GM12873 (cell line): ENCODE results near the gene SLC25A36.

Experiments
- TF ChIP-seq, protein P1 (sequence below): IDR thresholded peaks from 2 replicates; pipeline ENCODE4 v1.5.1; 2012; ENCODE audit warnings: low read depth, mild to moderate bottlenecking, moderate library complexity, low read length, control low read depth; ENCODE audit not compliant: insufficient read depth; ENCODE audit errors: missing control alignments

SLC25A36 gene

DNA sequence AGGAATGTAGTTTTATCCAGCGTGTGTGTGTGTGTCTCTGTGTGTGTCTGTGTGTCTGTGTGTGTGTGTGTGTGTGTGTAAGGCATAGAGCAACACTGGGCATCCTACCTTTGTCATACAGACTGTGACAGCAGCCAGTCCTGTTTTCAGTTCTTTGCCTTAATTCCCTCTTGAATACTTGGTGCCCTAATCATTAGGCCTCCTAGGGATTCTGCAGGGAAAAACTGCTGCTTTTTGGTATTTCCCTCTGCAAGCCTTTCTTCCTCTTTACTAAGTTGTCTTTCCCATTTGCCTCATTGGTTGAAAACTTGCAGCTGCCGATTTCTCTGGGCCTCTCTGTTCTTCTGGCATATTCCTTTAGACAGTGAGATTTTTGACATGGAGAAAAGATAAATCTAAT lies 9.2 kb downstream of the SLC25A36 start:
- TF ChIP-seq, protein P1, sequence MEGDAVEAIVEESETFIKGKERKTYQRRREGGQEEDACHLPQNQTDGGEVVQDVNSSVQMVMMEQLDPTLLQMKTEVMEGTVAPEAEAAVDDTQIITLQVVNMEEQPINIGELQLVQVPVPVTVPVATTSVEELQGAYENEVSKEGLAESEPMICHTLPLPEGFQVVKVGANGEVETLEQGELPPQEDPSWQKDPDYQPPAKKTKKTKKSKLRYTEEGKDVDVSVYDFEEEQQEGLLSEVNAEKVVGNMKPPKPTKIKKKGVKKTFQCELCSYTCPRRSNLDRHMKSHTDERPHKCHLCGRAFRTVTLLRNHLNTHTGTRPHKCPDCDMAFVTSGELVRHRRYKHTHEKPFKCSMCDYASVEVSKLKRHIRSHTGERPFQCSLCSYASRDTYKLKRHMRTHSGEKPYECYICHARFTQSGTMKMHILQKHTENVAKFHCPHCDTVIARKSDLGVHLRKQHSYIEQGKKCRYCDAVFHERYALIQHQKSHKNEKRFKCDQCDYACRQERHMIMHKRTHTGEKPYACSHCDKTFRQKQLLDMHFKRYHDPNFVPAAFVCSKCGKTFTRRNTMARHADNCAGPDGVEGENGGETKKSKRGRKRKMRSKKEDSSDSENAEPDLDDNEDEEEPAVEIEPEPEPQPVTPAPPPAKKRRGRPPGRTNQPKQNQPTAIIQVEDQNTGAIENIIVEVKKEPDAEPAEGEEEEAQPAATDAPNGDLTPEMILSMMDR: no peak

GRCh38 chr3:140953028-140953960 lies 11.7 kb downstream of the SLC25A36 start:
- TF ChIP-seq, protein P1: no peak

DNA sequence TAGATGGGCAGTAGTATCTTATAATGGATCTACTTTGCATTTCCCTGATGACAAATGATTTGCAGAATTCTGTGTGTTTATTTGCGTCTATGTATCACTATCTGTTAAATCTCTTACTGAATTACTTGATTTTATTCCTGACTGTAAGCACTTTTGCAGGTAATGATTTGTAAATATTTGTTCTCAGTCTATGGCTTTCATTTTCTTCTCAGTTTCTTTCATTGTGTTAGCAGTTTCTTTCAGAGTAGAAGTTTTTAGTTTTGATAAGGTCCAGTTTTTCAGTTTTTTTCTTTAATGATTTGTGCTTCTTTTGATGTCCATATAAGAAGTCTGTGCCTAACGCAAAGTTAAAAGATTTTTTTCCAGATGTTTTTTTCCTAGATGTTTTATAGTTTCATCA lies 12.9 kb downstream of the SLC25A36 start:
- TF ChIP-seq, protein P1: no peak

DNA sequence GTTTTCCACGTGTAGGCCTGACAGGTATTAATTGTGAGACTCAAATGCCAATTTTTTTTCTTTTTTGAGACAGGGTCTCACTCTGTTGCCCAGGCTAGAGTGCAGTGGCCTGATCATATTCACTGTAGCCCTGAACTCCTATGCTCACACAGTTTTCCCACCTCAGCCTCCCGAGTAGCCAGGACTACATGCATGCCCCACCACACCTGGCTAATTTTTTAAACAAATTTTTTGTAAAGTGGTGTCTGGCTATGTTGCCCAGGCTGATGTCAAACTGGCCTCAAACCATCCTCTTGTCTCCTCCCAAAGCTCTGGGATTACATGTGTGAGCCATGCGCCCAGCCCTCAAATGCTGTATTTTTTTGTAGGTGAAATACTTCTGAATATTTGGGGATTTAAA lies 14.0 kb downstream of the SLC25A36 start:
- TF ChIP-seq, protein P1: no peak

DNA sequence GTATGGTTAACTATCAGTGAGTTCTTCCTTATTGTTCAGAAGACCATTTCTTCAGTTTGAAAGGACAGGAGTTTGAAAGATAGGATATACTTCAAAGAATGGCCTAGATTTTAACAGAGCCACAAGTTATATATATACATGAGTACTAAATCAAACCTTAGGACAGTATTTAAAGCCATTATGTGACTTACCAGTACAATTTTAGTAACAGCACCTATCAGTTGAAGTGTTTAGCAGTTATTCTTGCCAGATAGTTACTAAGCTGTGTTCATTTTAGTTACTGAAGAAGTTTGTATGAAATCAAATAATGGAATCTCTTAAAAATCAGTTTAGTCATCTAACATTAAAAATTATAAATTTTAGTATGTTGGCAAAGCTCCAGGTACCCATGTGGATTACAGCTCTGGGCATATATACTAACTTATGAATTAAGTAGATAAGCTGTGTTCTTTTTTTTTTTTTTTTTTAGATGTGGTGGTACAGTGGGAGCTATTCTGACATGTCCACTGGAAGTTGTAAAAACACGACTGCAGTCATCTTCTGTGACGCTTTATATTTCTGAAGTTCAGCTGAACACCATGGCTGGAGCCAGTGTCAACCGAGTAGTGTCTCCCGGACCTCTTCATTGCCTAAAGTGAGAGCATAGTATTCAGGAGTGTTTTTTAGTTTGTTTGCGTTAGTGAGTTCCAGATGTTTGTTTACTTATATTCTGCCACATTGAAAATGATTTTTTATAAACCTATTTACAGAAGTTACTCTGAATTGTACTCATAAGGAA lies 14.6 kb downstream of the SLC25A36 start:
- TF ChIP-seq, protein P1: no peak

GRCh38 chr3:140972833-140973232 lies 31.2 kb downstream of the SLC25A36 start:
- TF ChIP-seq, protein P1: peak; percentile 29

- TF ChIP-seq, protein P1: no peak
Observed at GRCh38 chr3:140974900-140975299, 33.3 kb downstream of the SLC25A36 start.
